GM23248 (cell line): ENCODE measurements around the gene CDH4.

Source experiments
- EZH2 ChIP-seq: fragments of 200-600 bp; sonication (generic); IDR thresholded peaks from 2 replicates; pipeline ENCODE4 v1.6.1; 2018; ENCODE audit warnings: antibody characterized with exemption, mild to moderate bottlenecking; ENCODE audit not compliant: insufficient read depth, poor library complexity, severe bottlenecking
- EZH2phosphoT487 ChIP-seq: fragments of 200-600 bp; sonication (generic); IDR thresholded peaks from 2 replicates; pipeline ENCODE4 v1.6.1; 2018; ENCODE audit warnings: antibody characterized with exemption, moderate library complexity, mild to moderate bottlenecking, low read depth; ENCODE audit not compliant: insufficient read depth

DNA sequence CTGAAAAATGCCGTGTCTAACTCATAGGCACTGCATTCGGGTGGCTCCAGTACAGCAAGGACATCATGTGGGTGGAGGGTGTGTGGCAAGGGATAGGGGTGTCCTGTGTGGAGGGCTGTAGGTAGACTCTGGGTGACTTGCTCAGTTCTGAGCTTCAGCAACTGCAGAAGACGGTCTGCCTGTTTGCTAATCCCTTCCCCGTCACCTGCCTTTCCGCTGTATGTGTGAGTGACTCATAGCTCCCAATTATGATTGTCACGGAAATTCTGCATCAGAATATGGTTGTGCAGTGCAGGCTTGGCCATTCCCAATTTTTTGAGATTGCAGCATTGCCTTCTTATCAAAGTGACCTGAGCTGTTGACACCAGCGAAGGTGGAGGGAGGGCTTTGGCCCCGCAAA is 174.3 kb downstream of the CDH4 start:
- no peak for TF ChIP-seq EZH2
- no peak for TF ChIP-seq EZH2phosphoT487
